Caco-2 (cell line): ENCODE data around the gene ZBTB16. TPM values are rescaled to one million over a fixed set of nuclear protein-coding genes. Genes with fewer than 3 reads are reported as not detected.

Experiments used
- Bru-seq: library from RNA; stranded (reverse); fragments of 400-500 nt; gene quantifications from one replicate; lab custom pipeline; 2021; lab: Mats Ljungman, UMichigan
- BruChase-seq, 2 experiments: library from RNA; stranded (reverse); fragments of 400-500 nt; gene quantifications; one replicate each; lab custom pipeline; 2021; lab: Mats Ljungman, UMichigan
- BruUV-seq: library from RNA; stranded (reverse); fragments of 400-500 nt; replicated peaks from 2 replicates; lab custom pipeline; 2021; lab: Mats Ljungman, UMichigan
- CTCF ChIA-PET: fragments of 300-600 bp; sonication (Branson Sonifier 250); formaldehyde crosslinking; loops from one replicate; lab custom pipeline; 2022; ENCODE audit warnings: antibody characterized with exemption; lab: Charles Lee
- POLR2A ChIA-PET: fragments of 300-600 bp; sonication (Branson Sonifier 250); formaldehyde crosslinking; loops from one replicate; lab custom pipeline; 2022; ENCODE audit warnings: antibody characterized with exemption; lab: Charles Lee
- DNase-seq, 2 experiments: peaks; one replicate each; pipeline versions ENCODE4 v3.0.0 to v3.0.0-alpha.2; 2020 to 2022
- H3K27me3 ChIP-seq: replicated peaks from 2 replicates; pipeline ENCODE4 v1.6.0; 2011; ENCODE audit warnings: low read length; ENCODE audit not compliant: control insufficient read depth, insufficient read depth
- H3K36me3 ChIP-seq: 2 replicates; pipeline ENCODE4 v1.5.1; 2011; ENCODE audit warnings: low read length; ENCODE audit not compliant: control insufficient read depth, insufficient read depth
- H3K4me1 ChIP-seq: fragments of 250-450 bp; sonication (Bioruptor Pico); 2 replicates; pipeline ENCODE4 v1.5.1; 2020; ENCODE audit warnings: mild to moderate bottlenecking
- H3K4me3 ChIP-seq: 2 replicates; pipeline ENCODE4 v1.5.1; 2011; ENCODE audit warnings: low read depth, mild to moderate bottlenecking, control low read depth, low read length
- H3K9me3 ChIP-seq: fragments of 250-450 bp; sonication (Bioruptor Pico); 2 replicates; pipeline ENCODE4 v1.5.1; 2020; ENCODE audit warnings: mild to moderate bottlenecking, moderate library complexity
- H3K27ac Mint-ChIP-seq: one replicate; pipeline ENCODE4 v1.8.0; 2022; ENCODE audit warnings: mixed read lengths; ENCODE audit not compliant: unreplicated experiment
- H3K27me3 Mint-ChIP-seq: one replicate; pipeline ENCODE4 v1.8.0; 2022; ENCODE audit warnings: mixed read lengths; ENCODE audit not compliant: insufficient read depth, unreplicated experiment
- H3K36me3 Mint-ChIP-seq: one replicate; pipeline ENCODE4 v1.8.0; 2022; ENCODE audit warnings: mild to moderate bottlenecking, mixed read lengths; ENCODE audit not compliant: insufficient read depth, unreplicated experiment
- H3K4me1 Mint-ChIP-seq: one replicate; pipeline ENCODE4 v1.8.0; 2022; ENCODE audit warnings: low read depth, mixed read lengths; ENCODE audit not compliant: unreplicated experiment
- H3K4me3 Mint-ChIP-seq: one replicate; pipeline ENCODE4 v1.8.0; 2022; ENCODE audit warnings: mild to moderate bottlenecking, moderate library complexity, mixed read lengths; ENCODE audit not compliant: unreplicated experiment
- H3K9me3 Mint-ChIP-seq: one replicate; pipeline ENCODE4 v1.8.0; 2022; ENCODE audit warnings: mixed read lengths; ENCODE audit not compliant: unreplicated experiment
- intact Hi-C: fragments of 100-400 bp; cut with micrococcal nuclease; formaldehyde crosslinking; loops from one replicate; pipeline ENCODE4 v1.10.0; 2022; ENCODE audit not compliant: unreplicated experiment
- long read RNA-seq: library from polyadenylated mRNA; stranded (forward); transcript quantifications from one replicate; pipeline ENCODE4 v2.0.0, GENCODE V29; 2022
- total RNA-seq: library from RNA; stranded (reverse); gene quantifications from 2 replicates; pipeline ENCODE4 v1.2.3, GENCODE V29; 2022
- TF ChIP-seq, protein P1 (sequence below), 2 experiments: fragments of 200-600 bp in 1 of 2; IDR thresholded peaks; 1 replicate in 1 of 2; 2 replicates in 1 of 2; pipeline versions ENCODE4 v1.5.1 to v1.8.0; 2011 to 2022; ENCODE audit warnings: antibody characterized with exemption in 1 of 2, control low read depth in 1 of 2, inconsistent platforms in 1 of 2, low read depth in 1 of 2, low read length in 1 of 2, mild to moderate bottlenecking in 1 of 2, moderate library complexity in 1 of 2; ENCODE audit not compliant: insufficient read depth in 1 of 2, severe bottlenecking in 1 of 2, unreplicated experiment in 1 of 2

Gene ZBTB16, protein sequence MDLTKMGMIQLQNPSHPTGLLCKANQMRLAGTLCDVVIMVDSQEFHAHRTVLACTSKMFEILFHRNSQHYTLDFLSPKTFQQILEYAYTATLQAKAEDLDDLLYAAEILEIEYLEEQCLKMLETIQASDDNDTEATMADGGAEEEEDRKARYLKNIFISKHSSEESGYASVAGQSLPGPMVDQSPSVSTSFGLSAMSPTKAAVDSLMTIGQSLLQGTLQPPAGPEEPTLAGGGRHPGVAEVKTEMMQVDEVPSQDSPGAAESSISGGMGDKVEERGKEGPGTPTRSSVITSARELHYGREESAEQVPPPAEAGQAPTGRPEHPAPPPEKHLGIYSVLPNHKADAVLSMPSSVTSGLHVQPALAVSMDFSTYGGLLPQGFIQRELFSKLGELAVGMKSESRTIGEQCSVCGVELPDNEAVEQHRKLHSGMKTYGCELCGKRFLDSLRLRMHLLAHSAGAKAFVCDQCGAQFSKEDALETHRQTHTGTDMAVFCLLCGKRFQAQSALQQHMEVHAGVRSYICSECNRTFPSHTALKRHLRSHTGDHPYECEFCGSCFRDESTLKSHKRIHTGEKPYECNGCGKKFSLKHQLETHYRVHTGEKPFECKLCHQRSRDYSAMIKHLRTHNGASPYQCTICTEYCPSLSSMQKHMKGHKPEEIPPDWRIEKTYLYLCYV
- total RNA-seq = 10.6 and 12.7 TPM in 2 replicates
- percentile 65 among the genes with signal in this experiment for Bru-seq, nascent RNA
- BruChase-seq, experiment 1, labeled RNA remaining after a 2-hour chase = percentile 55 among the genes with signal in this experiment
- BruChase-seq, experiment 2, labeled RNA remaining after a 6-hour chase = percentile 58 among the genes with signal in this experiment
- long read RNA-seq, partial matches to known transcripts = 3 of 8 reads
- long read RNA-seq, other reads (novel, unspliced or antisense) = 5 of 8 reads

DNA sequence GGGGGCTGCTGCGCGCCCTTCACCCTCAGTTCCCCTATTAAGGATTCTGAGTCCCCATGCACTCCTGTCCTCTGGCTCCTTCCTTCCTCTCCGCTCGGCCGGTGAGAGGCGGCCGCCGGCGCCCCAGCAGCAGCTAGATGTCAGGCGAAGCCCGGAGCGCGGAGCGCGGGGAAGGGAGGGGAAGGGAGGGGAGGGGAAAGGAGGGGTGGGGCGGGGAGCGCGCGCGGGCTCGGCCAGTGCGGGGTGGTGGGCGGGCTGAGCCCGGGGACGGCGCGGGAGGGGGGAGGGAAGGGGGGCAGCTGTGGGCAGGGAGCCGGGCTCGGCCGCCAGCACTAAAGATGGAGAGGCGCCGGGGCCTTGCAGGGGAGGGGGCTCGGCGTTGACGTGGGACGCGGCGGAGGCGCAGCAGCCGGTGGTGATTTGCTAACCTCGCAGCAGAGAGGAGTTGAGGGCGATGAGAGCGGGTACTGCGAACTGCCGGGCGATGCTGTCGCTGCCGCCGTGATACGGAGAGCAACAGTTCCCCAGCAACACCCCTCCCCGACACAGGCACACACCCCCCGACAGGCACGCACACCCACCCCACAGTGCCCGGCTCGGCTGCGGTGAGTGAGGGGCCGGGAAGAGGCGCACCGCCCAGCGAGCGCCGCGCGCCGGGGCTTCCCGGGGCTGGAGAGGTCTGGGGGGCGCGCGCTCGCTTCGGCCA, at the start of gene ZBTB16:
Gene ZBTB16, plus strand, starts transcription at position 434 of the 706 bp plus-strand sequence. CDS start 3,590 bp downstream, outside the sequence.
- intact Hi-C loops = loop anchor here (1.0 kb wide), 5 partner anchors 18 to 202 kb away; no protein-coding TSS in a partner anchor
- Histone ChIP-seq H3K36me3 (peaks cover 3% of the 10 kb centered on the region), H3K9me3 (no peaks in the 10 kb centered on the region), H3K27me3 (no peaks in the 10 kb centered on the region), H3K4me1 (peaks cover 10% of the 10 kb centered on the region; the same call in 1 of the 2 replicates), H3K4me3 (peak within 1 kb of the TSS; percentile 78)
- Mint-ChIP-seq H3K36me3 (no peaks in the 10 kb centered on the region), H3K27ac (peak within 1 kb of the TSS; percentile 74), H3K9me3 (no peaks in the 10 kb centered on the region), H3K4me1 (peaks cover 16% of the 10 kb centered on the region), H3K4me3 (peak within 1 kb of the TSS; percentile 86), H3K27me3 (peaks cover 11% of the 10 kb centered on the region)
- POLR2A ChIA-PET = interaction anchor here (0.9 kb wide), 1 partner anchor 57 kb away, joined by 3 read pairs; no protein-coding TSS in a partner anchor
- TF ChIP-seq, protein P1, sequence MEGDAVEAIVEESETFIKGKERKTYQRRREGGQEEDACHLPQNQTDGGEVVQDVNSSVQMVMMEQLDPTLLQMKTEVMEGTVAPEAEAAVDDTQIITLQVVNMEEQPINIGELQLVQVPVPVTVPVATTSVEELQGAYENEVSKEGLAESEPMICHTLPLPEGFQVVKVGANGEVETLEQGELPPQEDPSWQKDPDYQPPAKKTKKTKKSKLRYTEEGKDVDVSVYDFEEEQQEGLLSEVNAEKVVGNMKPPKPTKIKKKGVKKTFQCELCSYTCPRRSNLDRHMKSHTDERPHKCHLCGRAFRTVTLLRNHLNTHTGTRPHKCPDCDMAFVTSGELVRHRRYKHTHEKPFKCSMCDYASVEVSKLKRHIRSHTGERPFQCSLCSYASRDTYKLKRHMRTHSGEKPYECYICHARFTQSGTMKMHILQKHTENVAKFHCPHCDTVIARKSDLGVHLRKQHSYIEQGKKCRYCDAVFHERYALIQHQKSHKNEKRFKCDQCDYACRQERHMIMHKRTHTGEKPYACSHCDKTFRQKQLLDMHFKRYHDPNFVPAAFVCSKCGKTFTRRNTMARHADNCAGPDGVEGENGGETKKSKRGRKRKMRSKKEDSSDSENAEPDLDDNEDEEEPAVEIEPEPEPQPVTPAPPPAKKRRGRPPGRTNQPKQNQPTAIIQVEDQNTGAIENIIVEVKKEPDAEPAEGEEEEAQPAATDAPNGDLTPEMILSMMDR (IDR thresholded peaks at IDR 0.05; ENCODE audit: insufficient read depth in 1 of 2, low read depth in 1 of 2, low read length in 1 of 2, severe bottlenecking in 1 of 2, unreplicated experiment in 1 of 2) = peak in 1 of 2 experiments; percentile 78
- CTCF ChIA-PET = interaction anchor here (0.6 to 2.7 kb wide), 19 partner anchors 11 to 203 kb away, joined by 3 to 20 read pairs (median 4); no protein-coding TSS in a partner anchor
- BruUV-seq = no TSS peak
- peak; percentile 83 to 88 for DNase-seq

DNA sequence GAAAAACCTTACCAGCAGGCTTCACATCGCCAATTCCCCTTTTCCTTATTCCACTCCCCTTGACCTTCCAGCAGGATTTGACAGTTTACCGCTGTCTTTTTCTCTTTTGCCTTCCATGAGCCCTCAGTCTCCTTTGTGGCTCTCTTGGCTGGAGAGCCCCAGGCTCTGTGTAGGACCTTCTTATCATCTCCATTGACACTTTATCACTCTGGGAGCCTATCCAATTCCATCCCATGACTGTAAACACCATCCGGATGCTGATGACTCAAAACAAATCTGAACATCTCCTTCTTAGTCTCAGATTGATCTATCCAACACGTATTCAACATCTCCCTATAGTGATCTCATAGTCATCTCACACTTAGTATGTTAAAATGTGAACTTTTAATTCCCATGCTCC, 48.6 kb upstream of the ZBTB16 start:
- Histone ChIP-seq H3K27me3 (no peaks in the 10 kb centered on the region), H3K4me1 (no peaks in the 10 kb centered on the region), H3K4me3 (no peak overlapping the region), H3K9me3 (no peaks in the 10 kb centered on the region; the same call in 1 of the 2 replicates), H3K36me3 (no peaks in the 10 kb centered on the region)
- BruUV-seq = no TSS peak
- intact Hi-C loops = no loop called here
- no peak overlapping the region for H3K4me3 Mint-ChIP-seq
- TF ChIP-seq, protein P1 (IDR thresholded peaks at IDR 0.05; ENCODE audit: insufficient read depth in 1 of 2, low read depth in 1 of 2, low read length in 1 of 2, severe bottlenecking in 1 of 2, unreplicated experiment in 1 of 2) = no peak
- no peaks in the 10 kb centered on the region for H3K36me3 Mint-ChIP-seq
- no peaks in the 10 kb centered on the region for H3K9me3 Mint-ChIP-seq
- H3K27ac Mint-ChIP-seq = no peak overlapping the region
- H3K27me3 Mint-ChIP-seq = peaks cover 31% of the 10 kb centered on the region
- DNase-seq = no peak
- H3K4me1 Mint-ChIP-seq = peaks cover 9% of the 10 kb centered on the region
- ChIA-PET CTCF (interaction anchor here (1.6 kb wide), 1 partner anchor 16 kb away, joined by 3 read pairs; no protein-coding TSS in a partner anchor), POLR2A (no interaction called here)
